GM12892 (cell line): Measurements from ENCODE around the gene MPHOSPH10.

ENCODE experiments used
- POLR2A ChIP-seq: IDR thresholded peaks from 2 replicates; pipeline ENCODE4 v1.6.1; 2011; ENCODE audit warnings: low read depth, low read length, control low read depth
- POLR2AphosphoS5 ChIP-seq: IDR thresholded peaks from 2 replicates; pipeline ENCODE4 v1.6.1; 2011; ENCODE audit warnings: low read depth, low read length, control low read depth
- TAF1 ChIP-seq: IDR thresholded peaks from 2 replicates; pipeline ENCODE4 v1.6.1; 2011; ENCODE audit warnings: low read depth, mild to moderate bottlenecking, control low read depth, low read length, borderline replicate concordance

DNA sequence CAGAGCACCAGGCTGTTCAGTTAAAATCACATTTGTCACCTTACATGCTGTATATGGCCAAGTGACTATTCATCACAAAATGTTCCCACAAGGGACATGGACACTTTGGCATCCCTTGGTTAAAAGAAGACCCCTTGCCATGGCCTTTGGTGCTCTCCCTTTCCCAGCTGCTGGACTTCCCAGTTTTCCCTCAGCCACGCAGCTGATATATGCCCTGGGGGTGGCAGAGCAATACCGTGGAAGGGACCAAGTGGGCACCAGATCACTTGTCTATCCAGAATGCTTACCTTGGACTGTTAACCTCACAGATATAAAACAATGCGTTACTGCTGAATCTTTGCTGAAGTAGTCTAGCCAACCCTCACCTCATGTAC lies 61.1 kb downstream of the MPHOSPH10 start:
- TF ChIP-seq TAF1 (no peak), POLR2A (no peak), POLR2AphosphoS5 (no peak)
